ENCODE measurements around the gene TUBGCP6.

TUBGCP6 gene

DNA sequence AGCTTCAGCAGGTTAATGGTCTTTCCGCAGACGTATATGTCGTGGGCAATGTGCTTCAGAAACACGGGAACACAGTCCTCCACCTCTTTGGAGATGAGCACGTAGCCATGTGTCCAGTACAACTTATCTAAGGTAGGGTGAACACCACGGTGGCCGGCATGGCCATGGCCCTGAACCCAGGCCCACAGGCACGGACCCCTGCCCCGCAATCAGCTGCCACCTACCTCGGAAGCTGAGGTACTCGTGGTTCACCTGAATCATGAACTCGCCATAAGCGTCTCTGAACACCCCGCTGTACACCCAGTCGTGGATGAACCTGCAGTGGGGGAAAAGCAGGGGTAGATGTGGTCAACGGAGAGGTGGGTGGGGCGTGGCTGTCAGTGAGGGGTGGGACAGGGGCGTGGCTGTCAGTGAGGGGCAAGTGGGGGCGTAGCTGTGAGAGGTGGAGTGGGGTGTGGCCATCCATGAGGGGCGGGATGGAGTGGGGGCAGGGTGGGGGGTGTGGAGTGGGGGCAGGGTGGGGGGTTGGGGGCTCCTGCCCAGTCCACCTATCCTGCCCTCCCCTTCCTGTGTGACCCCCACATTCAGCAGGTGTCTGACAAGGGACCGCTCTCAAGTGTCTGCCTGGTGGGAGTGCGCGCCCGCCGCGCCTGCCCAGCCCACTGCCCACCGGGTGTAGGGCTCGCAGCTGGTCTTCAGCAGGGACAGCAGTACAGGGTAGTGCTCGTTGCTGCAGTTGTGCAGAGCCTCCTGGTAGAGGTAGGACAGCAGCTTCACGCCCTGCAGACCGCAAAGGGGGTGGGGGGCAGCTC, 18.6 kb downstream of the TUBGCP6 start:
- DNase-seq, result no peak

DNA sequence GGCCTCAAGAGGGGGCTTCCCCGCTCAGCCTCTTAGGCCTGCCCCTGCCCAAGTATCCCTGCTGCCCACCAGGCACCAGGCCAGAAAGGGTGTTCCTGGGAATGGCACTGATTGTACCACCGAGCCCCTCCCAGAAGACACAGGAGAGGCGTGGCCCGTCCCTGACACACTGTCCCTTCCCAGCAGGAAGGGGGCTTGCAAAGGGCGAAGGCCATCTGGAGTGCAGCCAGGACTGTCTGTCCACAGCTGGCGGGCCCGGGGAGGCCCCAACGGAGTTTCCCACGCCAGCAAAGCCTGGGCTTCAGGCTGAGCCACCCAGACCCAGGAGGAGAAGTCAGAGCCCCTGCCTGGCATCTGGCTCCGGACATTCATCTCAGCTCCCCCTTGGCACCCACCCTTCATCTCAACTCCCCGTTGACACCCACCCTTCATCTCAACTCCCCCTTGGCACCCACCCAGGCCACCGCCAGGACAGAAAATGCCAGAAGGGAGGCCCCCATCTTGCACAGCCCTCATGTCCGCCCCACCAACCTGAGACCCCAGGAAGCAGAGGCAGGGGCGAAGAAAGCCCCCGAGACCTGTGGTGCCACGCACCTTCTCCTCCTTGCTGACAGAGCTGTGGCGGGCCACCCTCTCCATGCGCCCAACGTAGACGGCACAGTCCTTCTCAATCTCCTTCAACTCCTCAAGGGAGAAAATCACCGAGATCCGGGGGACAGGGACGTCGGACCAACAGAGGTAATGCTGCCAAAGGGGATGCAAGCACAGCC, 19.4 kb downstream of the TUBGCP6 start:
- no peak for DNase-seq

DNA sequence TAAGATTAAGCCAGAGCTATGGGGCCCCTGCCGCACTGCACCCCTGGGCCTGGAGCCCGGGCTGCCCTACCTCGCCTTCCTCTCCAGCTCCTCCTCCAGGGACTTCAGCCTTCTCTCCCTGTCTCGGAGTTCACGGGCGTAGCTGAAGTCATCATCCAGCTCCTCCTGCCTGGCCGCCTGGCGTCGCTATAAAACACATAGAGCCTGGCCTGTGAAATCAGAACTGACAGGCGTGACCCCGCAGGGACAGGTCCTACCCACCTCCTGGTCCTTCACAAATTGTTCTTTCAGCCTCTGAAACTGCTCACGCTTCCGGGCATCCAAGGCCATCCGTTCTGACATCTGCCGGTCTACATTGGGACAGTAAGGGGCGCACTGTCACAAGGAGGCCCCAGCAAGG, 20.8 kb downstream of the TUBGCP6 start:
- no peak for DNase-seq

DNA sequence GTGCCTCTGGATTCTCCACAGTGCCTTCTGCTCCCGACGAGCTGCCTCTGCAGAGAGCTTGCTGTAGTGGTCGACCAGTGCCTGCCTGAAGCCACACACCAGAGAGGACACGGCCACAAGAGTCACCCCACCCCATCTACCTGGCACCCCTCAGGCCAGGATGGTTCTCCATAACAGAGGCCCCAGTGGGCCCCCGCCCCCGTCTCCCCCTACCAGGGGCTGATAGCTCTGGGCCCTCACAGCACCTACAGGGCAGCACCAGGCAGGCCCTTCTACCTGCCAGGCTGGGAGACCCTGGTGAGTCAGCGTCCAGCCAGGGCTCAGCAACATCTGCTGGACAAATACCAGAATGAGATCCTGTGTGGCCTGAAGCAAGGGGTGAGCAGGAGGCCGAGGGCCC, 22.3 kb downstream of the TUBGCP6 start:
- DNase-seq, result no peak

DNA sequence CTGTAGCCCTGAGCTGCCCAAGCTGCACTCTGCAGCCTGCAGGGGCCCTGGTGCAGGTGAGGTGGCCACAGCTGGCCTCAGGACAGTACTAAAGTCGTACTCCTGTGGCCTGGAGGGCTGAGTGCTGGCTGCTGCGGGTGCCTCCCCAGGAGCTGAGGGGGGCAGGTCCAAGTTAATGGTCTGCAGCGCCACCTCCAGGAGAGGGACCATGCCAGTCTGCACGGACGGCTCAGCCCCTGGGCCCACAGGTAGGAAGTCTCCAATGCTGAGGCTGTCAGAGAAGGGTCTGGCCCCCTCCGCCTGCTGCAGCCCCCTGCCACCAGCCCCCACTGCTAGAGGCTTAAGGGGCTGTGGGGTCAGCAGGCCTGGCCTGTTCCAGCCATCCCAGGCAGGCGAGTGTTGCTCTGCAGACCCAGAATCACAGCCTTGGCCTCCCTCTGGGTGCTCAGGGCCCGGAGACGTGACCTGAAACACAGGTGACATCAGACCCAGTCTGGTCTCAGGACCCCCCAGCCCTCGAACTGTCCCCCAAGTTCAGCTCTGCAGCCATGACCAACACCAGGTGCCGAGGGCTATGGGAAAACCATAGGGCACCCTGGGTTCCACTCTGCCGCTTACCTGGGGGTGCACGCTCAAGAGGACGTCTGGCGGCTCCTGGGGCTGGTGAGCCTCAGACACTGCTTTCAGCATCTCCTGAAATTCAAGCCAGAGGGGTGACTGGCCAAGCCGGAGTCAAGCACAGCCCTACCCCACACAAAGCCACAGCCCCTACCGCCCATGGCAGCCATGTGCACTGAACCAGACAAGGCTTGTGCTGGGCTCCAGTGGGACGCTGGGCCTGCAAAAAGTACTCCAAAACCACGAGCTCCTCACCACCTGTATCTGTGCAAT, 23.2 kb downstream of the TUBGCP6 start:
- DNase-seq, result no peak

DNA sequence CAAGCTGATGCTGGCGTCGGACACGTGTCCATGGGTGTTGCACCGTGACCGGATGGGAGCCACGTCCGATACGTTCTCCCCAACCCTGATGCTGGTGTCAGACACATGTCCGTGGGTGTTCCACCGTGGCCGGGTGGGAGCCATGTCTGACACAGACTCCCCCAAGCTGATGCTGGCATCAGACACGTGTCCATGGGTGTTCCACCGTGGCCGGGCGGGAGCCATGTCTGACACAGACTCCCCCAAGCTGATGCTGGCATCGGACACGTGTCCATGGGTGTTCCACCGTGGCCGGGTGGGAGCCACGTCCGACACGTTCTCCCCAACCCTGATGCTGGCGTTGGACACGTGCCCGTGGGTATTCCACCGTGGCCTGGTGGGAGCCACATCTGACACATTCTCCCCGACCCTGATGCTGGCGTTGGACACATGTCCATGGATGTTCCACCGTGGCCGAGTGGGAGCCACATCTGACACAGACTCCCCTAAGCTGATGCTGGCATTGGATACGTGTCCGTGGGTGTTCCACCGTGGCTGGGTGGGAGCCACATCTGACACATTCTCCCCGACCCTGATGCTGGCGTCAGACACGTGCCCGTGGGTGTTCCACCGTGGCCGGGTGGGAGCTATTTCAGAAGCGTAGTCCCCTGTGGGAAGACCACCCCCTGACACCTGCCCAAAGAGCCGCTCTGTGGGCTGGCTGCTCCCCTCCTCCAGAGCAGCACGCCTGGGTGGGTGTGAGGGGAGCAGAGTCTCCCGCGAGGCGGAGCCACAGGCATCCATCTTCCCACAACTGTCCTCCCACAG, 24.0 kb downstream of the TUBGCP6 start:
- DNase-seq, result no peak

DNA sequence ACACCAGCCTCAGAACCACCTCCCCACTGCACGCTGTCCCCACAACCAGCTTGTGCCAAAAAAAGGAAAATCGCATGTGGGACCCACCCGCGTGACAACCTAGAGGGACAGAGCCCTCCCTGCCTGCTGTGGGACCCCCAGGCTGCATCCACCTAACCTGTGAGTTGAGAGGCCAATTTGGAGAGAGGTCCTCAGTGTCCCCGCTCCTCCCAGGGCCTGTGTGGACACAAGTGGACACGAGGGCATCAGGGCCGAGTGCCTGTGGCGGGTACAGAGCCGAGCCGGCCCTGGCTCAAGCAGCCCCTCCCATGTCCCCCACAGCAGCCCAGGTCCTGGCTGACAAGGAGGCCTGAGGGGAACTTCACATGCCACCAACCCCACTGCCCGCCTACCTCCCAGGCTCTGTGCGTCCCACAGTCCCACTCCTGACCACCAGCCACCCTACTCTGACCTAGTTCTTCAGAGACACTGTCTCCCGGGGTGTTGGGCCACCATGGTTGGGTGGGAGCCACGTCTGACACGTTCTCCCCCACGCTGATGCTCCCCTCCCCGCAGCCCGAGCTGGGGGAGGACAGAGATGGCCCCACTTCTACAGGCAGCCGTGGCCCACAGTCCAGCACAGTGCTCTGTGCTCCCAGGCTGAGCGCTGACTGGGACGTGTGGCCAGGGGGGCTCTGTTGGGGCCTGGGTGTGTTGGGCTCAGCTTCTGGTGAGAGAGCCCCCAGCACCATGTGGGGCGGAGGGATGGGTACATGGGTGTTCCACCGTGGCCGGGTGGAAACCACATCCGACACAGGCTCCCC, 24.8 kb downstream of the TUBGCP6 start:
- no peak for DNase-seq

DNA sequence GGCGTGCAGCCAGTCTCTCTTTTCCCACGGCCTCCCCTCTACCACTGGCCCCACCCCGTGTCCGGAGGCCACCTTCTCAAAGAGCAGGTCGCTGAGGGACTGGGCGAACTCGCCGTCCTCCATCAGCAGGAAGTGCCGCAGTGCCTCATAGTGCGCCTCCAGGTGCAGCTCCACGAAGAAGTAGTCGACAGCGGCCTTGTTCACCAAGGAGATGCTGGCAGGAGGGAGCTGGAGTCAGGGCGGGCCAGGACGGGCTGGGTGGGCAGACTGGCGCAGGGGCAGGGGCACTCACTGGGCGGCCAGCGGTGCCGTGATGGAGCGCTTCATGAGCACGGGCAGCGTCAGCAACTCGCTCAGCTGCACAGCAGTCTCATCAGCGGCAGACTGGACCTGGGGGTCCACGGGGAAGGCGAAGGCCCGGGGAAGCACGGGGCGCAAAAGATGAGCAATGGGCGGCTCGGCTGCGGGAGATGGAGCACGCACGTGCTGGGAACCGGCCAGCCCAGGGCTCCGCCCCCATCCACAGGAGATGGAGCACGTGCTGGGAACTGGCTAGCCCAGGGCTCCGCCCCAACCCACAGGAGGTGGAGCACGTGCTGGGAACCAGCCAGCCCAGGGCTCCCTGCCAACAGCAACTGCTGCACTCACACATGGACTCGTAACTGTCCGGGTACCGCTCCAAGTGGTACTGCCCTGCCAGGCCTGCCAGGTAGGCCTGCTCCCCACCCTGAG, 25.7 kb downstream of the TUBGCP6 start:
- no peak for DNase-seq

DNA sequence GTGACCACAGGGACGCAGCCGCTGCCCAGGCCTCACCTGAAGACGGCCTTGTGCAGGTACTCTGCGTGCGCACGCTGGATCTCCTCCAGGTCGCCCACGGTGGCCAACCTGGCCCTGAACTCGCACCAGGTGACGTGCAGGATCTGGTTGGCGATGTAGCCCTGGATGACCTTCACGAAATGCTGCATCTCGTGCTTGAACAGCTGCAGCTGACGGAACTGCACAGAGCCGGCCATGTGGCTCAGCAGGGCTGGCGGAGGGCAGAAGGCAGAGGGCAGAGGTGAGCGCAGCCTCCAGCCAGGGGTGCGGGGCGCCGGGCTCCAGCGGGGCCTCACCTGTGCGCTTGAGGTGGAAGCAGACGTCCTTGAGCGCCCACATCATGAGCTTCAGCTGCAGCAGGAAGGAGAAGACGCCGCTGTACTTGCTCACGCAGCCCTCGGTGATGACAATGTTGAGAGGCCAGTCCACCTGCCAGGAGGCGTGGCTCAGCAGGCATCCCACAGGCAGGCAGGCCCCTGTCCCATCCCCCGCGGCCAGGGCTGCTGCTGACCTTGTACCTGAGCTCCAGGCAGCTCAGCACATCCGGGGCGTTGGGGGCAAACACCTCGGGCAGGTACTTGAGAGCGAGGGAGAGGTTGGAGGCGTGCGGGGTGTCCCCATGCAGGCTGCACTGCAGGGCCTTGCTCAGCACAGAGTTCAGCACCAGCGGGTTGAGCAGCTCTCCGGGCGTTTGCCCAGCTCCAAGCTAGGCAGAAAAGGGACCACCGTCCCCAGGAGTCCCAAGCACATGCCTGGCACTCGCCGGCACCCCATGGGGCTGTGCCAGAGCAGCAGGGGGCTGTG, 26.4 kb downstream of the TUBGCP6 start:
- DNase-seq, result no peak

DNA sequence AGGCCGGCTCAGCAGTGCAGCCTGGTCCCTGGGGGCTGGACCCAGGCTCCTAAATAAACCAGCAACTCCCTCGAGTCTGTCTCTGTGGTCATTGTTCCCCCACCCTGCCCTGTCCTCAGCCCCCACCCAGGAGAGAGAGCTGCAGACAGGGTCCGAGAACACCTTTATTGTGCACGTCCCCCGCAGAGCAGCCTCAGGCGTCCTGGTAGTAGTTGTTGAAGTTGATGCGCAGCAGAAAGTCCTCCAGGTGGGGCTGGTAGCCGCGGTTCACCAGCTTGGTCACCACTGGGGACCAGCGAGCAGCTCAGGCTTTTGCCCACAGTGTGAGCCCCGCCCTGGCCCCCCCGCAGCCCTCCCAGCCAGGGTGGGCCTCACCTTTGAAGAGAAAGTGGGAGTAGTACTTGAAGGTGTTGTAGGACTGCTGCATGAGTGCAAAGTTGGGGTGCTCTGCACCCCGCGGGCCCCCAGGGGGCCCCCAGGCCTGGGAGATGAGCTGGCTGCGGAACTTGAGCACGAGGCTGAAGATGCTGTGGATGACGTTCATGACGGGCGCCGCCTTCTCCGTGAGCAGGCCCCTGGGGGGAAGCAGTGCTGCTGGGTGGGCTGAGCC, 27.2 kb downstream of the TUBGCP6 start:
- DNase-seq, result no peak

DNA sequence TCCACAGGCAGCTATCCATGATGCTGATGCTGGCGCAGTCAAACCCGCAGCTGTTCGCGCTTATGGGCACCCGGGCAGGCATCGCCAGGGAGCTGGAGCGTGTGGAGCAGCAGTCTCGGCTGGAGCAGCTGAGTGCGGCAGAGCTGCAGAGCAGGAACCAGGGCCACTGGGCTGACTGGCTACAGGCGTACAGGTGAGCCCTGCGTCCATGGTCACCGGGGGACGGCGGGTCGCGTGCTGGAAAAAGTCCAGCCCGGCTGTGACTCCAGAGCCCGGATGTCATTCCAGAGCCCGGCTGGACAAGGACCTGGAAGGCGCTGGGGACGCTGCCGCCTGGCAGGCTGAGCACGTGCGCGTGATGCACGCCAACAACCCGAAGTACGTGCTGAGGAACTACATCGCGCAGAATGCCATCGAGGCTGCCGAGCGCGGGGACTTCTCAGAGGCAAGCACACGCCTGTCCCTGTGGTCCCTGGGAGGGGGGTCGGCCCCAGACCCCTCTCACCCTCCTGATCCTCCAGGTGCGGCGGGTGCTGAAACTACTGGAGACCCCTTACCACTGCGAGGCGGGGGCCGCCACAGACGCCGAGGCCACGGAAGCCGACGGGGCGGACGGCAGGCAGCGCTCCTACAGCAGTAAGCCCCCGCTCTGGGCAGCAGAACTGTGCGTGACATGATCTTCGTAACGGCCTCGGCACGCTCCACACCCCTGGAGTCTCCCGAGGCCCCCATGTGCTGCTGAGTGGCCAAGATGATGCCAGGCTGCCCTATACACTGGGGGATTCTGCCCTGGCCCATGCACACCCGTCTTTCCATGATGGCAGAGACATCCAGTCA, 27.9 kb downstream of the TUBGCP6 start:
- DNase-seq, result no peak

DNA sequence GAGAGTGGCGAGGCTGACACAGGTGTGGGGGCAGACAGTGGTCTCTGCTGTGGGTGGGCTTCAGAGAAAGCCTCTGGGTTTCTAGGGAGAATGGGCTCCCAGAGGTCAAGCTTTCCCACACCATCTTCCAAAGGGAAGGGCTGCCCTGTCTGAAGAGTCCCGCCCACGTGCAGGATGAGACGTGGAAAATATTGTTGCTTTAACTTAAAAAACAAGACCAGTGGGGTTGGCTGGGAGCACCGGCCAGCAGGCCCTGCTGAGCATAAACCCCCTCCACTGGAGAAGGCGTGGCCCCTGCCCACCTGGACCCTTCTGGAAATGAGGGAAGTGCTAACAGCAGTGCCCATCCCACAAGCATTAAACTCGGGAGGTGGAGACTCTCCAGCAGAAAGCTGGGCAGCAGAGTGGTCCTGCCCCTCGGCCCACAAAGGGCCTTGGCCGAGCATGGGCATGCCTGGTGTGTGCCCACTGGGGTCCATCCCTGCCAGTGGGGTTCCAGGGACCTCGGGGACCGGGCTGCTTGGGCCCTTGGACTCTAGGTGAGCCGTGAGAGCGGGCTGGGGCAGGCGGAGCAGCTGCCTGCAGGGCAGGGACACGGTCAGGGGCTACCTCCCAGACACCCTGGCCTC, 28.7 kb downstream of the TUBGCP6 start:
- DNase-seq, result no peak

DNA sequence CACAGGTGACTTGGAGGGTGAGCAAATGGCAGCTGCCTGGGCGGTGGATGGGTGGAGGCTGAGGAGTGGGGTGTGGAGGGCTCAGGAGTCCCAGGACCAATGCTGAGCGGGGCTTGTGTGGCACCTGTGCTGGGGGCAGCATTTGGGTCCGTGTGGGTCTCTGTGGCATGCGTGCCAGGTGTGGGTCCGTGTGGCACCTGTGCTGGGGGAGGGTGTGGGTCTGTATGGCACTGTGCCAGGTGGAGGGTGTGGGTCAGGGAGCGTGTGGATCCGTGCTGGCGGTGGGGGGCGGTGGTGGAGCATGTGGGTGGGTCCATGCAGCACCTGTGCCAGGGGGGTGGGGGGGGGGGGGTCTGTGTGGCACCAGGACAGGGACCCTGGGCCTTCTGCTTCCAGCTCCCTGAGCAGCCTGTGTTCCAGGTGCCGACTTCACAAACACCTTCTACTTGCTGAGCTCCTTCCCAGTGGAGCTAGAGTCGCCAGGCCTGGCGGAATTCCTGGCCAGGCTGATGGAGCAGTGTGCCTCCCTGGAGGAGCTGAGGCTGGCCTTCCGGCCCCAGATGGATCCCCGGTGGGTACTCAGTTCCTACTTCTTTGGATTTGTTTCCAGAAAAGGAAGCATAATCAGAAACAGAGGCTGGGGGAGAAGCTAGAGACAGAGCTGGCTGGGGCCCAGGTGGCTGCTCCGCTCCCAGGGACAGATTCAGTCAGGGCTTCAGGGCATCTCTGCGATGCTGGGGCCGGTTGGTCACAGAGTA, 29.3 kb downstream of the TUBGCP6 start:
- DNase-seq, result no peak

DNA sequence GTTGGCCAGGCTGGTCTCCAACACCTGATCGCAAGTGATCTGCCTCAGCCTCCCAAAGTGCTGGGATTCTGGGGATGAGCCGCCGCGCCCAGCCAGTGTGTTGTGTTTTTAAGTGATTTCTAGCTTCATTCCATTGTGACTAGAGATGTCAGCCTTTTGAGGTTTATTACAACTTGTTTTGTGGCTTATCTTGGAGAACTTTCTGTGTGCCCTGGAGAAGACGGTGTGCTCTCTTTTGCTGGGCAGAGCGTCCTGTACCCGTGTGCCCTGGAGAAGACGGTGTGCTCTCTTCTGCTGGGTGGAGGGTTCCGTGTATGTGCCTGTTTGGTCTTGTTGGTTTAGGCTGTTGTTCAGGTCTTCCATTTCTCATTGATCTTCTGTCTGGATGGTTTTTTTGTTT, 31.6 kb downstream of the TUBGCP6 start:
- DNase-seq, result no peak

DNA sequence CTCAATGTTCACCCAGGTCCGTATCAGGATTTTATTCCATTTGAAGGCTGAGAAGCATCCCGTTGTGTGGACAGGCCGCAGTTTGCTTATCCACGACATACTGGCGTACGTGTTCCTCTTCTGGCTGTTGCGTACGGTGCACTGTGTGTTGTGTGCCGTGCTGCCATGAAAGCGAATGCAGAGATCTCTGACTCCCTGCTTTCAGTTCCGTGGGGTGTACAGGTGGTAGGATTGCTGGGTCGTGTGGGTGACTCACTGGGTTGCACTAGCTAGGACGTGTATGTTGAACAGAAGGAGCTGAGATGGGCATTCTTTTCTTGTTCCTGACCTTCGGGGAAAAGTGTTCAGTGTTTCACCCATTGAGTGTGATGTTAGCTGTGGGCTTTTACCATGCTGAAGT, 33.7 kb downstream of the TUBGCP6 start:
- no peak for DNase-seq

DNA sequence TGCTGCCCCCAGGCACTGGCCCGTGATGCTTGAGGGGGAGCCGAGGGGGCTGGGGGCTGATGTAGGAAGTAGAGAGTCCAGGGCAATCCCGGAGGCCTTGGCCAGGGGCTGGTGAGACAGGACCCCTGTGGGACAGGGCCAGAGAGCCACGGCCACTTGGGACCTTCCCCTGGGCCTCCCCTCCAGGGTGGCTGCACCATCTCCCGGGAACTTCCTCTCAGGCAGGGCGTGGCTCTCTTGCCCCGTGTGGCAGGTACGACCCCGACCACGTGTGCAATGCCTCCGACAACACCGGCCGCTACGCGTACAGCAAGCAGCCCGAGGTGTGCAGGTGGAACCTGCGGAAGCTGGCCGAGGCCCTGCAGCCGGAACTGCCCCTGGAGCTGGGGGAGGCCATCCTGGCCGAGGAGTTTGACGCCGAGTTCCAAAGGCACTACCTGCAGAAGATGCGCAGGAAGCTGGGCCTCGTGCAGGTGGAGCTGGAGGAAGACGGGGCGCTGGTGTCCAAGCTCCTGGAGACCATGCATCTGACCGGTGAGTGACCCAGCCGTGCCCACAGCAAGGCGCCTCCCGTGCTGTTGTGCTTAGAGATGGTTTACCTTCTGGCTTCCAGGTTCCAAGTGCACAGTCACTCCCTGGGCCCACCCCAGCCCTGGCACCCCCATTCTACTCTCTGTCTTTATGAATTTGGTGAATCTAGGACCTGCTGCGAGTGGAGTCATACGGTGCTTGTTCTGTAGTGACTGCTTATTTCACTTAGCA, 34.3 kb downstream of the TUBGCP6 start:
- no peak for DNase-seq
